ENCODE data around the gene GATB.

GRCh38 chr4:151708100-151708499 is 52.7 kb downstream of the GATB start:
- TF ChIP-seq EZH2 (IDR thresholded peaks at IDR 0.05; ENCODE audit: low read depth, unreplicated experiment) (no peak), EZH2phosphoT487 (IDR thresholded peaks at IDR 0.05; ENCODE audit: unreplicated experiment) (no peak), JUNB (IDR thresholded peaks at IDR 0.05; ENCODE audit: unreplicated experiment) (no peak), CTCF (conservative IDR thresholded peaks at IDR 0.05; ENCODE audit: low read depth in 2 of 2) (no peak), ZNF331 (CRISPR knock-in tag; IDR thresholded peaks at IDR 0.05; ENCODE audit: low read depth) (no peak), REST (IDR thresholded peaks at IDR 0.05; ENCODE audit: unreplicated experiment) (no peak), CREB1 (CRISPR knock-in tag; IDR thresholded peaks at IDR 0.05; ENCODE audit: low read depth) (no peak), POLR2AphosphoS5 (IDR thresholded peaks at IDR 0.05; ENCODE audit: low read depth) (no peak), ETS1 (IDR thresholded peaks at IDR 0.05) (no peak), ZNF462 (CRISPR knock-in tag; IDR thresholded peaks at IDR 0.05) (no peak), NANOG (IDR thresholded peaks at IDR 0.05; ENCODE audit: borderline replicate concordance) (no peak), STAT1 (IDR thresholded peaks at IDR 0.05; ENCODE audit: unreplicated experiment) (no peak), ZNF114 (CRISPR knock-in tag; IDR thresholded peaks at IDR 0.05) (no peak)
